Chondrocyte (in vitro differentiated cells): ENCODE results near the gene GRIK1. TPM values are rescaled to one million over a fixed set of nuclear protein-coding genes. Genes with fewer than 3 reads are reported as not detected.

Source experiments
- DNase-seq: peaks from one replicate; pipeline ENCODE4 v3.0.0; 2021; ENCODE audit warnings: mixed read lengths, low spot score
- H3K27ac Mint-ChIP-seq: one replicate; pipeline ENCODE4 v1.8.0; 2021; ENCODE audit warnings: mild to moderate bottlenecking, moderate library complexity, mixed read lengths; ENCODE audit not compliant: unreplicated experiment
- H3K27me3 Mint-ChIP-seq: 2 replicates; pipeline ENCODE4 v1.8.0; 2021; ENCODE audit warnings: low read depth, mixed read lengths
- H3K36me3 Mint-ChIP-seq: 2 replicates; pipeline ENCODE4 v1.8.0; 2021; ENCODE audit warnings: low read depth, mixed read lengths
- H3K4me1 Mint-ChIP-seq: 2 replicates; pipeline ENCODE4 v1.8.0; 2021; ENCODE audit warnings: low read depth, mild to moderate bottlenecking, mixed read lengths
- H3K4me3 Mint-ChIP-seq: one replicate; pipeline ENCODE4 v1.8.0; 2021; ENCODE audit warnings: mild to moderate bottlenecking, moderate library complexity, mixed read lengths; ENCODE audit not compliant: unreplicated experiment
- H3K9me3 Mint-ChIP-seq: 2 replicates; pipeline ENCODE4 v1.8.0; 2021; ENCODE audit warnings: low read depth, mixed read lengths
- CTCF ChIP-seq: fragments of 200-600 bp; sonication (generic); IDR thresholded peaks from 2 replicates; pipeline ENCODE4 v1.5.0; 2021; ENCODE audit warnings: antibody characterized with exemption, mild to moderate bottlenecking, moderate library complexity
- total RNA-seq: library from RNA; stranded (reverse); gene quantifications from 3 replicates; pipeline ENCODE4 v1.2.1, GENCODE V29; 2021

Gene GRIK1
- total RNA-seq, 1 donor from 2014 or later: 1.2 TPM

DNA sequence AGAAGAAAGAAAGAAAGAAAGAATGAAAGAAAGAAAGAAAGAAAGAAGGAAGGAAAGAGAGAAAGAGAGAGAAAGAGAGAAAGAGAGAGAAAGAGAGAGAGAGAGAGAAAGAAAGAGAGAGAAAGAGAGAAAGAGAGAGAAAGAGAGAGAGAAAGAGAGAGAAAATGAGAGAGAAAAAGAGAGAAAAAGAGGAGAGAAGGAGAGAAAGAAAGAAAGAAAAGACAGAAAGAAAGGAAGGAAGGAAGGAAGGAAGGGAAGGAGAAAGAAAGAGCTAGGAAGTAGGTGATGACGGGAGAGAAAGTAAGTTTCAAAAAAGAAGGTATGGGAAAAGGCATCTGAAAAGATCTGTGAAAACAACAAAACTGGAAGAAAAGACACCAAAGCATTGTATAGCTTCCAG is 72.0 kb downstream of the GRIK1 start:
- TF ChIP-seq CTCF: no peak
- no peak overlapping the region for H3K27ac Mint-ChIP-seq
- DNase-seq: no peak
- peaks cover 1% of the 10 kb centered on the region for H3K36me3 Mint-ChIP-seq
- peaks cover 2% of the 10 kb centered on the region for H3K9me3 Mint-ChIP-seq
- peaks cover 40% of the 10 kb centered on the region for H3K27me3 Mint-ChIP-seq
- no peaks in the 10 kb centered on the region for H3K4me1 Mint-ChIP-seq
- H3K4me3 Mint-ChIP-seq: no peak overlapping the region

DNA sequence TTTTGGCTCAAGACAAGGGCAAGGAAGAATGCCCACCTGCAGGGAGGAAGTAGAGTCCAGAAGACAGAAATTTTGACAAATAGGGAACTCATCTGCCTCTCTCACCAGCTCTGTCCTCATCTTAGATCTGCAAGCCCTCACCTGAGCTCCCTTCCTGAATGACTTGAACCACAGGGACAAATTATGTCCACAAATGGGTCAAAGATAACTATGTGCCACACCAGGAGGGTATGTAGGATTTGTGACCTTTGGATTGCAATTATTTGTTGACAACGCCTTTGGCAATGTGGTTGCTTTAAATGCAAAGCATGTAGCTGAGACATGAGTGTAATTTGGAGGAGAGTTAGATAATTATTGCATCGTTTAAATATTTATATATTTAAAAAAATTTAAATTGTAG is 79.5 kb downstream of the GRIK1 start:
- no peak for TF ChIP-seq CTCF
- no peaks in the 10 kb centered on the region for H3K9me3 Mint-ChIP-seq
- no peak overlapping the region for H3K4me3 Mint-ChIP-seq
- no peak for DNase-seq
- no peaks in the 10 kb centered on the region for H3K36me3 Mint-ChIP-seq
- no peak overlapping the region for H3K27ac Mint-ChIP-seq
- peaks cover 20% of the 10 kb centered on the region for H3K27me3 Mint-ChIP-seq
- H3K4me1 Mint-ChIP-seq: no peaks in the 10 kb centered on the region

DNA sequence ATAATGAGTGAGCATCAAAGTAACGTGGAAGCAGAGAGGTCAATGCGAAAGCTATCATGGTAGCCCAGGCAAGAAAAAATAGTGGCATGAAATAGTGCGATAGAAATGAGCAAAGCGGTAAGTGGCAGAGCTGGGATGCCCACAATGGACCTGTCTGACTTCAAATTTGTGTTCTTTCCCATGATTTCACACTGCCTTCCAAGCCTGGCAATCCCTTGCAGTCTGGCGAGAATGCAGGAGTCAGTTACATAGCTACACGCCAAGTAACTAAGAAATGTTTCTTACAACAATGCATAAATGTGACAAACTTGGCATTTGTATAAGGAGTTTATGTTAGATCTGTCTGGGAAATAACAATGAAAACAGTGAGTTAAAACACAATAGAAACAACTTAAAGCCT is 82.6 kb downstream of the GRIK1 start:
- Mint-ChIP-seq H3K9me3 (no peaks in the 10 kb centered on the region), H3K27me3 (no peaks in the 10 kb centered on the region)

DNA sequence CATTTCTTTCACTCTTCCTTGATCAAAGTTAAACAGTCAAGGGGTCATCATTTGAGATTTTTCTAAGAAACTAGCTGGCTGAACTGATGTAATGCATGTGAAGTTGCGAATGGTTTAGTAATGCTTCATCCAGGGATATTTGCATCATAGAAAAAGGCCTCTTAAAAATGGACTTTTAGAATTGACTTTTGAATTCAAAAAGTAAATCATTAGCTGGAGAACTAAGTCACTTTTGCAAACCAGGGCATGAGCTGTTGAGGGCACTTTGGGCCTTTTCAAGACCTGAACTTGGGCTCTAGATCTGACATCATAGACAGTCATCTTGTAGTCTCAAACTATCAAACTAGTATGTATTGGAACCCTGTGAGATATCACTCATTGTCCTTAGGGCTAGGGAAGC is 85.0 kb downstream of the GRIK1 start:
- H3K27ac Mint-ChIP-seq: no peak overlapping the region
- DNase-seq: no peak
- no peaks in the 10 kb centered on the region for H3K27me3 Mint-ChIP-seq
- no peak overlapping the region for H3K4me3 Mint-ChIP-seq
- no peaks in the 10 kb centered on the region for H3K9me3 Mint-ChIP-seq
- TF ChIP-seq CTCF: no peak
- no peaks in the 10 kb centered on the region for H3K36me3 Mint-ChIP-seq
- H3K4me1 Mint-ChIP-seq: peaks cover 6% of the 10 kb centered on the region

More for the DNA sequence above, 82.6 kb downstream of the GRIK1 start:
- no peak for TF ChIP-seq CTCF
- H3K27ac Mint-ChIP-seq: no peak overlapping the region
- peaks cover 3% of the 10 kb centered on the region for H3K4me1 Mint-ChIP-seq
- H3K4me3 Mint-ChIP-seq: no peak overlapping the region
- no peak for DNase-seq
- no peaks in the 10 kb centered on the region for H3K36me3 Mint-ChIP-seq

DNA sequence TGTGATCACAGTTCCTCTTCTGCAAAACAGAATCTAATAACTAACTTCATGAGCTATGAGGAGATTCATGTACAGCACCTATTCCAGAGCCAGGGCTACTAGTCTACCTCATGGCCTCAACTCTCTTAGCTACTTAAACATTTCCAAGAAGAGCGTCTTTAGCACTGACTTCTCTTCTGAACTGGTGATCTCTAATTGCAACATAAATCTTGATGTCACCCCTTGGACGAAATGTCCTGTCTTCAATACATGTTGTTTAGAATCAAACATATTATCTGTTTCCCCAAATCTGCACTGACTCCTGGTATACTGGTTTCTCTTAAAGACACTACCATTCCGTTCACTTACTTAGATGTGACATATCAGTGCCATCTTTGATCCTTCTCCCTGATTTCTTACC is 88.2 kb downstream of the GRIK1 start:
- no peak for TF ChIP-seq CTCF
- Mint-ChIP-seq H3K27ac (no peak overlapping the region), H3K9me3 (no peaks in the 10 kb centered on the region), H3K4me1 (peaks cover 8% of the 10 kb centered on the region), H3K27me3 (no peaks in the 10 kb centered on the region), H3K36me3 (no peaks in the 10 kb centered on the region), H3K4me3 (no peak overlapping the region)
- no peak for DNase-seq
